GM18520 (cell line): ENCODE results near the gene F2R.
A peak's percentile ranks its signal among the peaks of the same experiment; 100 is the strongest.
"Not testable (repeated sequence)": the region's sequence is repeated elsewhere in the genome, so short reads cannot be mapped to it uniquely, and the experiment has no call there.

Experiments used
- ATAC-seq: cut with Tn5 transposase; IDR thresholded peaks from one replicate; pipeline ENCODE4 v1.9.1; 2021; ENCODE audit not compliant: unreplicated experiment

Gene F2R

GRCh38 chr5:76715736-76716455 is at the start of gene F2R:
TSS of gene F2R (plus strand) at chr5:76716126. CDS start at chr5:76716308, 182 bp downstream.
- ATAC-seq: peak; percentile 51

DNA sequence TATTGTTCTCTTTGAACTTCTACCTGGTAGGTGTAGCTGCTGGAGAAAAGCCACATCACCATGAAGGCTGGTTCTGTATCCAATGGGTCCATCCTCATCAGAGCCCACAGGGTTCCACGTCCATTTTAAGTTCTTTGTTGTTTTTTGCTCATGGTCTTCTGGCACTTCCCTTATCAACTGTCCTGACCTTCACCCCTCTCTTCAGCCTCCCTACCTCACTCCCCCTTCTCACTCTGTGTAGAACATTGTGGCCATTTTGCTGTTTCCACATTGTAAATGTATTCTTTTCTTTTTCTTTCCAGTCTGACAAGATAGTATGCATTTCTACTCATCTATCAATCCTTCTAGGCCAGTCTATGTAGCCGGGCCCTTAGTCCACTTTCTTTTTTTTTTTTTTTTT is 48.4 kb upstream of the F2R start:
- no peak for ATAC-seq

GRCh38 chr5:76669245-76669644 is 46.7 kb upstream of the F2R start:
- no peak for ATAC-seq

GRCh38 chr5:76670508-76670907 is 45.4 kb upstream of the F2R start:
- no peak for ATAC-seq

DNA sequence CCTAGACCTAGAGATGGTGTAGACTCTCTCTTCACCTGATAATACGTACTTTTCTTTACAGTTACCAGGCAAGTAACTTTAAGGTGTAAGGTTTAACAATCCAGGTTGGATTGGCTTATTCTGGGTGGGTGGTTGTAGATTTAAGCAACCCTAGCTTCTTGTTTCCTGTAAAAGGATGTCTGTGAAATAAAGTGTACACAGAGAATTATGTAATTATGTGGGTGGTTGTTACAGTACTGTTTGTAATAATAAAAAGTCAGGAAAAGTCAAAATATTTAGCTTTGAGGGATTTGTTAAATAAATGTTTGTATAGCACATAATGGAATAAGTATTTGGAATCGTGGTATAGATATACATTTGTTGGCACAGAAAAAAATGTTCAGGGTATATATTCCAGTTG is 43.7 kb upstream of the F2R start:
- ATAC-seq: no peak

DNA sequence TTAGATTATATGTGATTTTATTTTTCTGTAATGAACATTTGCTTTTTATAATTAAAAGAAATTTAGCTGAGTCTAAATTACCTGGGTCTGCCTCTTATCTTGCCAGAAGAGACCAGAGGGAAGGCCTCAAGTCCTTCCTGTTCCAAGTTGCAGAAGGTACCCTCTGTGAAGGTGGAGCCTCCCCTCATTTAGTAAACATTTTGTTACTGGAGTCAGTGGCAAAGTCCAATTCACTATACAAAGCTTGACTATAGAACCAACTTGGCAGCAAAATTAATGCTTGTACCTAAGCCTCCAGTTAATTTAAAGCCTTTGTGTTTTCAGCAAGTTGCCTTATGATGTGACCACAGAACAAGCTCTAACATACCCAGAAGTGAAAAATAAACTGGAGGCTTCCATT is 42.8 kb upstream of the F2R start:
- ATAC-seq: no peak

DNA sequence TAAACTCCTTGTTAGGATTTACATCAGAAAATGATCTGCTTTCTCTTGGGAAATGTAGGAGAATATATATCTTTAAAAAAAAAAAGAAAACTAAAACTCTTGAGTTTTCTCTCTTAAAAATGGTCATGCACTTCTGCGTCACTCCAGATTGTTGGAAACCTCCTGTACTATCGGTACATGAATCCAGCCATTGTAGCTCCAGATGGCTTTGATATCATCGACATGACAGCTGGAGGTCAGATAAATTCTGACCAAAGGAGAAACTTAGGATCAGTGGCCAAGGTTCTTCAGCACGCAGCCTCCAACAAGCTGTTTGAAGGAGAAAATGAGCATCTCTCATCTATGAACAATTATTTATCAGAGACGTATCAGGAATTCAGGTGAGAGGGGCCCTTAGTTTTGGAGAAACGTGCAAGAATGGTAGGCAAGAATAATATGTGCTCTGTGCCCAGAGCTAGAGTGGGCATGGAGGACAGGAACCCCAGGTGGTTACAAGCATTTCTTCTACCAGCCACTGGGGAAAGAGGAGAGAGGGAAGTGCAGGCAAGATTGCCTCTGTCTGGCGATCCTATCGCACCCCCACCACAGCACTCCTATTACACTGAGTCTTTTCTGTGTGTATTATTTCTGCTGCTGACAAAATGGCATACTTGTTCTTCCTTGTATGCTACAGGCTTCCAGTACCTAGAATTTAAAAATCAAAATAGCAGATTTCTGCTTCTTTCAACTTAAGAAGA is 41.4 kb upstream of the F2R start:
- no peak for ATAC-seq

GRCh38 chr5:76675364-76675763 is 40.6 kb upstream of the F2R start:
- ATAC-seq: no peak

DNA sequence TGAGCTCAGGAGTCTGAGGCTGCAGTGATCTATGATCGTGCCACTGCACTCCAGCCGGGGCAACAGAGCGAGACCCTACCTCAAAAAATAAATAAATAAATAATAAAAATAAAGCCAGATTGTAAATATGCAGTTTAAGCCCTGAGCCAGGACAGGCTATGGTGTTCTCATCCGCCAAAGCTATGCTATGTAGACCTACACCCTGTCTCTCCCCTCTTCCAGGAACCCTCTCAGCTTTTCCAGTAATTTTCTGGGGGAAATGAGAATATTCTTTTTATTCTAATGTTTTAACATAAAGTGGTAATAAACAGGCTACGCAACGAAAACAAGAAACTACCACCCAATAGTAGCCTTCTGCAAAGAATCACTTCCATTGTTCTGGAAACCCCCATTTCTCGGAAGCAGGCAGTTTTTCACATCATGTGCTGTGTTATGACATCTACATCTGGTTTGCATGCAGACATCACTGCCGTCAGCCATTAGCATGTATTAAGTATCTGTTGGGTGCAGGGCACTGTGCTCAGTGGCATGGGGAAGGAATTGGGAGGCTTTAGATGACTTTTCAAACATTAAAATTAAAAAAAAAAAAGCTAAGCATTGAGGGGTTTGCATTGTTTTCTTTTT is 38.0 kb upstream of the F2R start:
- ATAC-seq: no peak

- ATAC-seq: no peak
Measured at GRCh38 chr5:76679231-76679630, 36.7 kb upstream of the F2R start.

- ATAC-seq: not testable (repeated sequence)
Measured at GRCh38 chr5:76680826-76681225, 35.1 kb upstream of the F2R start.

DNA sequence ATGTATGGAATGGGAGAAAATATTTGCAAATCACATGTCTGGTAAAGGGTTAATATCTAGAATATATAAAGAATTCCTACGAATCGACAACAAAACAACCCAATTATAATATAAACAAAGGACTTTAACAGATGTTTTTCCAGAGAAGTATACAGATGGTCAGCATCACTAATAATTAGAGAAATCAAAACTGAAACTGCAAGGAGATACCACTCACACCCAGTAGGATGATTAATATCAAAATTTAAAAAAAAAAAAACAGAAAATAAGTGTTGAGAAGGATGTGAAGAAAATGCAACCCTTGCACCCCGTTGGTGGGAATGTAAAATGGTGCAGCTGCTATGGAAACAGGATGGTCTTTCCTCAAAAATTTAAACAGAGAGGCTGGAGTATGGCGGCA is 34.6 kb upstream of the F2R start:
- no peak for ATAC-seq

DNA sequence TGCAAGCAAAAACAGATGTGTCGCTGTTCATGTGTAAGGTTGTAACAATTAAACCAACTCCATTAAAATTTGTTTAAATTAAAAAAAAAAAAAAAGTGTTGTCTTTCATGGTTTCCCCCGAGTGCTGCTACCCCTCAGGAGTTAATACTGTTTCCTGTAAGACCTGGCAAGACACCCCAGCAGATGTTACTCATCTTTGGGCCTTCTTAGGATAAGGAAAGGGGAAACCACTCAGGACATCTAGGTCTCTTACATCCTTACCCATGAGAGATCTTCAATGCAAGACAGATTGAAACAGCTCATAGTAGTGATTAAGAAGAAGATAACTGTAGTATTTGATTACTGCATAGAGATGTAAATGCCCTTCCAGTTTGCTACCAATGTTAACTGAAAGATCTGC is 33.5 kb upstream of the F2R start:
- ATAC-seq: no peak

GRCh38 chr5:76683816-76684731 is 31.9 kb upstream of the F2R start:
- no peak for ATAC-seq

DNA sequence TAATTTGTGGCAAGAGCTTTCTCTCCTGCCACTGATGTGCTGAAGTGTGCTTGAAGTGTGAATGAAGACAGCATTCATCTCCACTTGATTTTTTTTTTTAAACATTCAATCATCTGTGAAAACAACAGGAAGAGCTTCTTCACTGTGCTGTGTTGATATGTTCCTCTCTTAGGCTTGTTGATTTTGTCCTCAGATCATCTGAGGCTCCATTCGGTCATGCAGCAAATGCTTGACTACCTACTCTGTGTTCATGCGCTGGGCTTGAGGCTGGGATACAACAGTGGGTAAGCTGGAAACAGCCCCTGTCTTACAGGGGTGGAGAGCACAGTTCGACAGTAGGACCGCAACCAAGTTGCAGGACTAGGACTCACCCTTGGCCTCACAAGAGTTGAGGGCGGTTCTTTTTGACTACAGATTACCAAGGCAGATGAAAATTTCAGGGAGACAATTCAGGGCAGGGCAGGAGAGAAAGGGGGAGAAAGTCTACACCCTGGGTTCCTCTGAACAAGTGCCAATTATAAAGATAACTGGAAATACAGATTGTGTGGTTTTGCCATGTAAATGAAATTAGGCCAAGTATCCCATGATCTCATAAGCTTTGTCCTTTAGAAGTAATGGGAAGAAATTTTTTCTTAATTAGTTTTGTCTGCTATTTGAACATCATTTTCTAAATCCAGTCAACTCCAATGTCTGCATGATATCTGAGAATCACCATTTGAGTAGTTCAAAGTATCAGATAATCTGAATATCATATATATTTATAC is 31.0 kb upstream of the F2R start:
- no peak for ATAC-seq

- no peak for ATAC-seq
Measured at GRCh38 chr5:76685704-76686103, 30.2 kb upstream of the F2R start.

GRCh38 chr5:76688212-76688611 is 27.7 kb upstream of the F2R start:
- ATAC-seq: no peak

- no peak for ATAC-seq
Measured at GRCh38 chr5:76688836-76689235, 27.1 kb upstream of the F2R start.

DNA sequence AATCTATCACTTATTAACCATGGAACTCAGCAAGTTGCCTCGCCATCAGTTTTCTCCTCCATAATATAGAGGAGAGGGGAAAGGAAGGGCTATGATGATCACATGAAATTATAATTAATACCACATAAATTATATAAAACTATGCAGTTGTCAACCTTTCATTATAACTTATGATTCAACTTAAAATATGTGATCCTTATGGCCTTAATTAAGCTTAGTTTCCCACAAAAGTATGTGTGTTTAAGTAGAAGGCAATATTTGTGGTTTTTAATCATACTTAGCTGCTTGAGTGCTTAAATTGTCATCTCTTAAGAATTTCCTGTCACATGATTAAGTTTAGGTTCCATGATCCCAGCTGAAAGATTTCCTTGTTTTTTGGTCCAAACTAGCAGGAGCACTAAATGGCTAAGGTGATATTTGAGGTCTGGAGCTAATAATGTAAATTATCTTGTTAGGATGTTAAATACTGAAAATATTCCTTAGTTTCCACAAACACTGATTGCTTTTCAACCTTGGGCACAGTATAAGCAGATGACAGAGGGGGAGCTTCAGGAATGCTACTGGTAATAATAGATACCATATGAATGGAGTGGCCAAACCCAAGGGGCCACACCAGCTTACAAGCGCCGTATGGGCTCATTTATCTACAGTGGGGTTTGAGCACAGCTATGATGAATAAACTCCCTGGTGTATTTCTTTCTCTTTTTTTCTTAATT is 26.4 kb upstream of the F2R start:
- no peak for ATAC-seq
